BLaER1 treated with 17β-estradiol and CSF1 and Interleukin-3, amounts not matched to agents 10 nM and 100 nM (cell line): ENCODE data around the gene EYA3.
A peak's percentile ranks its signal among the peaks of the same experiment; 100 is the strongest.

Experiments used
- H3K27ac ChIP-seq, 11 experiments: shearing (Covaris generic); formaldehyde crosslinking; 2 replicates each; pipeline ENCODE4 v1.8.1; 2022
- H3K27me3 ChIP-seq, 11 experiments: shearing (Covaris generic); formaldehyde crosslinking; 2 replicates each; pipeline ENCODE4 v1.8.1; 2022
- H3K36me3 ChIP-seq, 11 experiments: shearing (Covaris generic); formaldehyde crosslinking; 2 replicates each; pipeline ENCODE4 v1.8.1; 2022
- H3K4me1 ChIP-seq, 10 experiments: shearing (Covaris generic); formaldehyde crosslinking; 2 replicates each; pipeline ENCODE4 v1.8.1; 2022
- H3K4me2 ChIP-seq, 11 experiments: shearing (Covaris generic); formaldehyde crosslinking; 2 replicates each; pipeline ENCODE4 v1.8.1; 2022
- H3K4me3 ChIP-seq, 10 experiments: shearing (Covaris generic); formaldehyde crosslinking; 2 replicates each; pipeline ENCODE4 v1.8.1; 2022
- H3K9ac ChIP-seq, 11 experiments: shearing (Covaris generic); formaldehyde crosslinking; 2 replicates each; pipeline ENCODE4 v1.8.1; 2022
- H3K9me3 ChIP-seq, 11 experiments: shearing (Covaris generic); formaldehyde crosslinking; replicated peaks in 1 of 11; 2 replicates each; pipeline ENCODE4 v1.8.1; 2022
- H4K20me1 ChIP-seq, 11 experiments: shearing (Covaris generic); formaldehyde crosslinking; 2 replicates each; pipeline ENCODE4 v1.8.1; 2022
- Cebpa-rat ChIP-seq, 11 experiments: shearing (Covaris generic); IDR thresholded peaks; 2 replicates each; pipeline ENCODE4 v1.8.1; 2022

EYA3 gene

DNA sequence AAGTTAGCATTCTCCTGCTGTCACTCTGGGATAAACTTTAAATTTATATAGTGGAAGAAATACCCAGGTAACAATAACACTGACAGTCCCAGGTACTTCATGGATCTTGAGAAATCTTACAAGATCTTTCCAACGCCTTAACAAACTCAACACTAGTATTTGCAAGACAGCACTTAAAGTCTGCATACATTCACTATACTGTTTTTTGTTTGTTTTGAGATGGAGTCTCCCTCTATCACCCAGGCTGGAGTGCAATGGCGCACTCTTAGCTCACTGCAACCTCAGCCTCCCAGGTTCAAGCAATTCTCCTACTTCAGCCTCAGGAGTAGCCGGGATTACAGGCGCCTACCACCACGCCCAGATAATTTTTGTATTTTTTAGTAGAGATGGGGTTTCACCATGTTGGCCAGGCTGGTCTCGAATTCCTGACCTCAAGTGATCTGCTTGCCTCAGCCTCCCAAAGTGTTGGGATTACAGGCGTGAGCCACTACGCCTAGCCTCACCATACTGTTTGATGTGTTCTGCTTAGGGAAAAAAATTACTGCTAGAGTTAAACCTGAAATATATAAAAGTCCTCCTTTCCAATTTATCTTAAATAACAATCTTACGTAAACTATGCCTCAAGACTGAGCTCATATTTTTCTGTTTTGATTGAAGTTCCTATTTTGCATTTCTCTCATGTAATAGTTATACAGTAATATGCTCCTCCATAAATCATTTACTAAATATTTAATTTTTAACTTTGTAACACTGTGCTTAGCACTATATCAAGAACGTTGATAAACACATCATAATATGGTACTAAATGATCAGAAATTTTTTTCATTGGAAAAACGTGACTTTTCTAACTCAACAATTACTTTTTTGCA, 17.5 kb downstream of the EYA3 start:
- Histone ChIP-seq H3K9ac (no peak overlapping the region), H3K4me2 (no peak overlapping the region), H3K4me3 (no peak overlapping the region), H4K20me1 (peaks cover 8 to 95% (median 55%) of the 10 kb centered on the region in 11 experiments; a peak in 19 of 22 replicates), H3K9me3 (no peaks in the 10 kb centered on the region), H3K36me3 (peaks cover under 1 to 33% (median 5%) of the 10 kb centered on the region in 11 experiments; a peak in 10 of 22 replicates), H3K27me3 (no peaks in the 10 kb centered on the region), H3K27ac (no peak overlapping the region), H3K4me1 (peaks cover 0 to 58% (median 0%) of the 10 kb centered on the region in 10 experiments; a peak in 7 of 20 replicates)
- no peak for TF ChIP-seq Cebpa-rat (IDR thresholded peaks at IDR 0.05)

- Histone ChIP-seq H3K4me2 (no peak overlapping the region), H3K9me3 (peaks cover 0 to 9% (median 7%) of the 10 kb centered on the region in 11 experiments; a peak in 10 of 22 replicates), H3K4me3 (no peak overlapping the region), H3K27me3 (no peaks in the 10 kb centered on the region), H3K36me3 (peaks cover 15 to 33% (median 21%) of the 10 kb centered on the region in 11 experiments; a peak in 21 of 22 replicates), H3K27ac (0 out of 22 replicates have a peak overlapping the region, but pooled peaks of 1 of the 11 experiments have one; percentile 3), H3K4me1 (peaks cover 0 to 66% (median 6%) of the 10 kb centered on the region in 10 experiments; a peak in 12 of 20 replicates), H4K20me1 (peaks cover 8 to 85% (median 49%) of the 10 kb centered on the region in 11 experiments; a peak in 19 of 22 replicates), H3K9ac (peak overlapping the region in 1 of 11 experiments; percentile 28; a peak in 1 of 22 replicates)
- no peak for TF ChIP-seq Cebpa-rat (IDR thresholded peaks at IDR 0.05)
Measured at GRCh38 chr1:28067523-28068090, 20.8 kb downstream of the EYA3 start.

GRCh38 chr1:28066393-28067154, 21.8 kb downstream of the EYA3 start:
- Histone ChIP-seq H3K9ac (peak overlapping the region in 1 of 11 experiments; percentile 38; a peak in 1 of 22 replicates), H3K4me3 (no peak overlapping the region), H4K20me1 (peaks cover 8 to 74% (median 39%) of the 10 kb centered on the region in 11 experiments; a peak in 19 of 22 replicates), H3K9me3 (peaks cover 0 to 17% (median 8%) of the 10 kb centered on the region in 11 experiments; a peak in 11 of 22 replicates), H3K36me3 (peaks cover 15 to 38% (median 23%) of the 10 kb centered on the region in 11 experiments; a peak in 21 of 22 replicates), H3K4me2 (peak overlapping the region in 1 of 11 experiments; percentile 32; a peak in 1 of 22 replicates), H3K27me3 (no peaks in the 10 kb centered on the region), H3K27ac (no peak overlapping the region), H3K4me1 (peaks cover 0 to 57% (median 6%) of the 10 kb centered on the region in 10 experiments; a peak in 12 of 20 replicates)
- no peak for TF ChIP-seq Cebpa-rat (IDR thresholded peaks at IDR 0.05)

DNA sequence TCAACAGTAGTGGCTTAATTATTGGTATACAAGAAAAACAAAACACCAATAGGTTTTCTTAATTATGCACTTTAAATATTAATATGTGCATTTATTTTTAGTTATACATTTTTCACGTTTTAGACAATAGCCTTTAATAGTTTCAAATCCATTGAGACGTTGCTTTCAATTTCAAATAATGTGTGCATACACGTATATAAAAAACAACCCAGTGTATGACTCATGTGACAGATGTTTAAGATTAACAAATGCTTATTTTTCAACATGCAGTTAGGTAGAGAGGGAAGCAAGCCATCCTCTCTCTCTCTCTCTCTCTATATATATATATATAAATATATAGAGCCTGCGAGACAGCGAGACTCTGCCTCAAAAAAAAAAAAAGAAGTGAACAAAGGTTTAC, 24.3 kb downstream of the EYA3 start:
- H3K36me3 ChIP-seq: peaks cover 12 to 34% (median 20%) of the 10 kb centered on the region in 11 experiments; a peak in 21 of 22 replicates
- no peak overlapping the region for H3K9ac ChIP-seq
- H4K20me1 ChIP-seq: peaks cover 2 to 68% (median 23%) of the 10 kb centered on the region in 11 experiments; a peak in 15 of 22 replicates
- peaks cover 0 to 49% (median 6%) of the 10 kb centered on the region in 10 experiments; a peak in 12 of 20 replicates for H3K4me1 ChIP-seq
- H3K27me3 ChIP-seq: no peaks in the 10 kb centered on the region
- H3K9me3 ChIP-seq: peaks cover 0 to 20% (median 8%) of the 10 kb centered on the region in 11 experiments; a peak in 11 of 22 replicates
- H3K4me2 ChIP-seq: no peak overlapping the region
- TF ChIP-seq Cebpa-rat (IDR thresholded peaks at IDR 0.05): no peak
- H3K27ac ChIP-seq: no peak overlapping the region
- no peak overlapping the region for H3K4me3 ChIP-seq

GRCh38 chr1:28062806-28063205, 25.6 kb downstream of the EYA3 start:
- Histone ChIP-seq H3K36me3 (peaks cover 12 to 34% (median 20%) of the 10 kb centered on the region in 11 experiments; a peak in 21 of 22 replicates), H3K4me1 (peaks cover 0 to 47% (median 6%) of the 10 kb centered on the region in 10 experiments; a peak in 12 of 20 replicates), H3K27ac (0 out of 22 replicates have a peak overlapping the region, but pooled peaks of 1 of the 11 experiments have one; percentile 4), H3K4me3 (no peak overlapping the region), H3K9ac (no peak overlapping the region), H3K9me3 (peaks cover 0 to 20% (median 8%) of the 10 kb centered on the region in 11 experiments; a peak in 11 of 22 replicates), H3K27me3 (no peaks in the 10 kb centered on the region), H3K4me2 (peak overlapping the region in 4 of 11 experiments; percentile 10 to 37 (median 30); a peak in 5 of 22 replicates), H4K20me1 (peaks cover 0 to 68% (median 26%) of the 10 kb centered on the region in 11 experiments; a peak in 13 of 22 replicates)
- 0 out of 22 replicates have a peak, but pooled peaks of 1 of the 11 experiments have one; percentile 8 for TF ChIP-seq Cebpa-rat (IDR thresholded peaks at IDR 0.05)

GRCh38 chr1:28058971-28059878, 29.2 kb downstream of the EYA3 start:
- peaks cover 4 to 31% (median 16%) of the 10 kb centered on the region in 11 experiments; a peak in 19 of 22 replicates for H3K36me3 ChIP-seq
- H3K9me3 ChIP-seq: peaks cover 0 to 20% (median 8%) of the 10 kb centered on the region in 11 experiments; a peak in 11 of 22 replicates
- peaks cover 4 to 45% (median 13%) of the 10 kb centered on the region in 10 experiments; a peak in 16 of 20 replicates for H3K4me1 ChIP-seq
- H3K4me3 ChIP-seq: no peak overlapping the region
- TF ChIP-seq Cebpa-rat (IDR thresholded peaks at IDR 0.05): no peak
- peaks cover 0 to 66% (median 7%) of the 10 kb centered on the region in 11 experiments; a peak in 11 of 22 replicates for H4K20me1 ChIP-seq
- no peak overlapping the region for H3K4me2 ChIP-seq
- no peaks in the 10 kb centered on the region for H3K27me3 ChIP-seq
- no peak overlapping the region for H3K9ac ChIP-seq
- H3K27ac ChIP-seq: no peak overlapping the region

DNA sequence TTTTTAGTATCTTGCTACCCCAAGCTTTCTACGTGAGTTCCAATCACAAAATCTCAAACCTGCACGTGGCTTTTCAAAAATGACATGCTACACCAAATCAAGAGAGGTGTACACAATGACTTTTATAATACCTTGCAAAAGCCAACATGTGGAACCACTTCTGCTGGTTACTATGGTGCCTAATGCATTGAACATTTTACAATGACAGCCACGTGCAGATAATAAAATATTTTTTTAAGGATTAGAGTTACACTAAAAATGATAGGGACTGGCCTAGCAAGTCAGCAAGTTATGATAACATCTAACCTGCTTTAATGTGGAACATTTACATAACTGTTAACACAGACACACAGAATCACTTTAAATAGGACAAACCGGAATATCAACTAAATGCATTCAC, 30.2 kb downstream of the EYA3 start:
- peaks cover 4 to 35% (median 11%) of the 10 kb centered on the region in 10 experiments; a peak in 15 of 20 replicates for H3K4me1 ChIP-seq
- H3K4me3 ChIP-seq: no peak overlapping the region
- no peaks in the 10 kb centered on the region for H3K27me3 ChIP-seq
- H3K9me3 ChIP-seq: peaks cover 0 to 15% (median 7%) of the 10 kb centered on the region in 11 experiments; a peak in 10 of 22 replicates
- H3K9ac ChIP-seq: no peak overlapping the region
- H3K4me2 ChIP-seq: no peak overlapping the region
- no peak overlapping the region for H3K27ac ChIP-seq
- H3K36me3 ChIP-seq: peaks cover under 1 to 37% (median 14%) of the 10 kb centered on the region in 11 experiments; a peak in 17 of 22 replicates
- TF ChIP-seq Cebpa-rat (IDR thresholded peaks at IDR 0.05): no peak
- peaks cover 0 to 66% (median 7%) of the 10 kb centered on the region in 11 experiments; a peak in 11 of 22 replicates for H4K20me1 ChIP-seq
